ENCODE results near the gene FAM118A. TPM values are rescaled to one million over a fixed set of nuclear protein-coding genes. Genes with fewer than 3 reads are reported as not detected.

FAM118A gene
- total and polyA plus RNA-seq, 12 donors: 10.2 to 35.7 (median 16.3) TPM

DNA sequence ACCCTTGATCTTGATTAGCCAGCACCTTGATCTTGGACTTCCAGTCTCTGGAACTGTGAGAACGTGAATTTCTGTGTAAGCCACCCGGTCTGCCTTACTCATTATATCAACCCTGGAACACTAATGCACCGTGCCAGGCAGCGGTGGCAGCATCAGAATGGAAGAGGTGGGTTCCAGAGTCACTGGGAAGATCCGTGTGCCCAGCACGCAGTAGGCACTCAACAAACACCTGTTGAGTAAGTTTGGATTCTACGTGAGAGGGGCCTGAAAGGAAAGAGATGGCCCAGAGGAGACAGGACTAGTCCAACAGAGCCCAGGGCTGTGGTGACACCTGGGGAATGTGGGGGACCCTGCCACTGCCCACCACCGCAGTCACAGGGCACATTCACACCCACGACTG, 31.6 kb upstream of the FAM118A start:
- WGBS, 2 donors: 87 to 94% methylated on average over 9 of the region's 9 CpGs
- peaks cover 0 to 3% (median 0%) of the 10 kb centered on the region in 7 donors for H3K27me3 ChIP-seq
- ATAC-seq (no peak), DNase-seq (no peak)
- no peaks in the 10 kb centered on the region for H3K9me3 ChIP-seq
- peaks cover 0 to 27% (median 18%) of the 10 kb centered on the region in 9 donors for H3K4me1 ChIP-seq
- no peaks in the 10 kb centered on the region for H3K36me3 ChIP-seq
- intact Hi-C loops (cut with DNase I): loop anchor here in 2 of 10 donors (10.0 kb wide), 2 partner anchors 47 to 57 kb away; no protein-coding TSS in a partner anchor
- no peak overlapping the region for H3K4me3 ChIP-seq
- no peak overlapping the region for H3K27ac ChIP-seq
- TF ChIP-seq, protein P1, sequence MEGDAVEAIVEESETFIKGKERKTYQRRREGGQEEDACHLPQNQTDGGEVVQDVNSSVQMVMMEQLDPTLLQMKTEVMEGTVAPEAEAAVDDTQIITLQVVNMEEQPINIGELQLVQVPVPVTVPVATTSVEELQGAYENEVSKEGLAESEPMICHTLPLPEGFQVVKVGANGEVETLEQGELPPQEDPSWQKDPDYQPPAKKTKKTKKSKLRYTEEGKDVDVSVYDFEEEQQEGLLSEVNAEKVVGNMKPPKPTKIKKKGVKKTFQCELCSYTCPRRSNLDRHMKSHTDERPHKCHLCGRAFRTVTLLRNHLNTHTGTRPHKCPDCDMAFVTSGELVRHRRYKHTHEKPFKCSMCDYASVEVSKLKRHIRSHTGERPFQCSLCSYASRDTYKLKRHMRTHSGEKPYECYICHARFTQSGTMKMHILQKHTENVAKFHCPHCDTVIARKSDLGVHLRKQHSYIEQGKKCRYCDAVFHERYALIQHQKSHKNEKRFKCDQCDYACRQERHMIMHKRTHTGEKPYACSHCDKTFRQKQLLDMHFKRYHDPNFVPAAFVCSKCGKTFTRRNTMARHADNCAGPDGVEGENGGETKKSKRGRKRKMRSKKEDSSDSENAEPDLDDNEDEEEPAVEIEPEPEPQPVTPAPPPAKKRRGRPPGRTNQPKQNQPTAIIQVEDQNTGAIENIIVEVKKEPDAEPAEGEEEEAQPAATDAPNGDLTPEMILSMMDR (IDR thresholded peaks at IDR 0.05): no peak

DNA sequence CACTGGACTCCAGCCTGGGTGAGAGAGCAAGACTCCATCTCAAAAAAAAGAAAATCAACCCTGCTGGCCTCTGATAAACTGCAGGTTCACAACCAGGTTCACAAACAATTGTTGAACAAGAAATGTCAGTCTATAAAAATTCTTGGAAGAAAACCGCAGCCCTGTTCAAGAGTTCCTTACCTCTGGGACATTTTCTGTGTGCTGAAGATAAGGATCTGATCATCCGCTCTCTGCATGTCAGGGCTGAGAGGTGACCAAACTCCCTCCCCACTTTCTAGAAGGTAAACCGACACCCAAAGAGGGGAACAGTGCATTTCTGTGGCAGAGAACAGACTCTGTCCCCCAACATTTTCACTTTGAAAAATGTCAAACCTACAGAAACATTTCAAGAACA, 29.1 kb upstream of the FAM118A start:
- Histone ChIP-seq H3K9me3 (no peaks in the 10 kb centered on the region), H3K27ac (peak overlapping the region in 6 of 10 donors; percentile 6 to 80 (median 52)), H3K4me3 (no peak overlapping the region), H3K27me3 (peaks cover 0 to 17% (median 12%) of the 10 kb centered on the region in 7 donors), H3K36me3 (no peaks in the 10 kb centered on the region), H3K4me1 (peaks cover 5 to 38% (median 17%) of the 10 kb centered on the region in 9 donors)
- no peak for DNase-seq
- TF ChIP-seq, protein P1 (IDR thresholded peaks at IDR 0.05): no peak
- no peak for ATAC-seq
- WGBS, 2 donors: 98 to 99% methylated on average over 3 of the region's 3 CpGs
- intact Hi-C loops (cut with DNase I): no loop called here

DNA sequence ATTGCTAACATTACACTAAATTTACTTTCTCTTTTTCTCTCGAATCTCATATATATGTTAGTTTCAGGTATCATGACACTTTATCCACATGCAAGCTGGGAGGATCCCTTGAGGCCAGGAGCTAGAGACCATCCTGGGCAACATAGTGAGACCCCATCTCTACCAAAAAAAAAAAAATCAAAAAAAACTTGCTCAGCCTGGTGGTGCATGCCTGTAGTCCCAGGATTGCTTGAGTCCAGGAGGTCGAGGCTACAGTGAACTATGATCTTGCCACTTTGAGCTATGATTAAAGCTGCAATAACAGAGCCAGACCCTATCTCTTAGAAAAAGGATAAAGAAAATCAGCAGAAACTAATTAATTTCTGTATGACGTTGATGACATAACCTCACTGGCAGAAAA, 28.7 kb upstream of the FAM118A start:
- TF ChIP-seq, protein P1 (IDR thresholded peaks at IDR 0.05): no peak
- Histone ChIP-seq H3K4me1 (peaks cover 5 to 40% (median 17%) of the 10 kb centered on the region in 9 donors), H3K27ac (no peak overlapping the region), H3K9me3 (no peaks in the 10 kb centered on the region), H3K4me3 (no peak overlapping the region), H3K27me3 (peaks cover 0 to 17% (median 12%) of the 10 kb centered on the region in 7 donors), H3K36me3 (no peaks in the 10 kb centered on the region)
- DNase-seq (no peak), ATAC-seq (no peak)
- intact Hi-C loops (cut with DNase I): no loop called here
- WGBS, 2 donors: 79 to 90% methylated on average over 3 of the region's 3 CpGs

DNA sequence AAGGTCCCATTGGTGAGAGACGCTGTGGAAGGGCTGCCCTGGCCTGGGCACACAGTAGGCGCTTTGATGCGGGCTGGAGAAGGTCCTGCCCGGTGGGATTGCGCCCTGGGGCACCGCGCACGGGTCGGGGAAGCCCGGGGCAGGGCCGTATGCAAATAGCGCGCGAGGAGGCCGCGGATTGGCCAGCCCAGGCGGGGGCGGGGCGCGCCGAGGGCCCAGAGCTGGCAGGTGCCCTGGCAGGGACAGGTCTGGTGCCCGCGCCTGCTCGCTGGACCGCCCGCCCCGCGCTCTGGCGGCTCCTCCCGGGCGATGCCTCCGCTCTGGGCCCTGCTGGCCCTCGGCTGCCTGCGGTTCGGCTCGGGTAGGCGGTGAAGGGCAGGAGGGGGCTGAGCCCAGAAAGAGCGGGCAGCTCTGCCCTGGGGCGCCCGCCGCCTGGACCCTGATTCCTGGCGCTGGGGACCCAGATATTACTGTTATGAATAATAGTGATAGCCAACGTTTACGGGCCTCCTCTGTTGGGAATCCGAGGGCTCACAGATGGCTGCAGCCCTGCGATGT, 24.9 kb upstream of the FAM118A start, which contains the start of gene UPK3A:
TSS of gene UPK3A (plus strand) at position 245 of the 558 bp plus-strand sequence. CDS start at position 310, 65 bp downstream.
- TF ChIP-seq, protein P1 (IDR thresholded peaks at IDR 0.05): no peak
- peaks cover 5 to 40% (median 13%) of the 10 kb centered on the region in 9 donors for H3K4me1 ChIP-seq
- no peaks in the 10 kb centered on the region for H3K36me3 ChIP-seq
- H3K9me3 ChIP-seq: no peaks in the 10 kb centered on the region
- peak; percentile 42 to 76 for DNase-seq
- H3K4me3 ChIP-seq: peak within 1 kb of the TSS; percentile 6 to 48 (median 40)
- intact Hi-C loops (cut with DNase I): no loop called here
- H3K27me3 ChIP-seq: peaks cover 0 to 27% (median 15%) of the 10 kb centered on the region in 7 donors
- ATAC-seq: peak; percentile 81 to 94 (median 90)
- 2 to 3% methylated on average over 44 to 46 of the region's 46 CpGs for WGBS, 2 donors
- peak within 1 kb of the TSS in 2 of 10 donors; percentile 6 to 9 for H3K27ac ChIP-seq

Measured in heart right ventricle (tissue), 16 donors.